ENCODE data around the gene CXorf49B.
"Not testable (repeated sequence)": the region's sequence is repeated elsewhere in the genome, so short reads cannot be mapped to it uniquely, and the experiment has no call there.

DNA sequence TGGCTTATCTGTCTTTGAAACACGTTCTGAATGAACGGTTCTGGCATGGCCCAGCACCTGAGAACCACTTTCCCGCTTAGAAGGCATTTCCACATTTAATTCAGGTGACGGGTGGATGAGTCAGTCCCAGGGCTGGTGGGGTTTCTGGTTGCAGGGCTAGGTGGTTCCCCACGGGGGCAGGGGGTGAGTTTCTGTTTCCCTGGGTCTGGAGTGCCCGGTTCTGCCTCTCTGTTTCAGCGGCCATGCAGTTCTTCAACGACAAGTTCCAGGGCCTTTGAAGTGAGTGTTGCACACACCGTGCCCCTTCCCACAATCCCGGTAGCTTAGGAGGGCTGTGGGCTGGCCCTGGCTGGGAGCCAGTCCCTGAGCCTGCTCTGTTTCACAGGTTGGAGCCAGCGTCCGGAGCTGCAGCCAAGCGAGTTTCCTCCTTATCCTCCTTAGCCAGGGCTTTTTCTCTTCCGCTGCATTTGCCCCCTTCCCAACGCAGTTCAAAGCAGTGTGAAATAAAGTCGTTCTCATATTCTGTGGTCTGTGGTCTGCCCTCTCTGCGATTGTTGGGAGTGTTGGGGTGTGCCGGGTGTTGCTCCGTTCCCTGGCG, 42.8 kb upstream of the CXorf49B start:
- TF ChIP-seq CTCF, POLR2A, POLR2AphosphoS5 (IDR thresholded peaks at IDR 0.05): not testable (repeated sequence)
